Endothelial cell of umbilical vein (primary cell): Measurements from ENCODE around the gene PLOD2. TPM values are rescaled to one million over a fixed set of nuclear protein-coding genes. Genes with fewer than 3 reads are reported as not detected.

Source experiments
- BruUV-seq: library from RNA; stranded (reverse); fragments of 400-500 nt; replicated peaks from 2 replicates; lab custom pipeline; 2021; lab: Mats Ljungman, UMichigan
- CTCF ChIA-PET: fragments of 300-600, 350-600 bp; sonication (Branson Sonifier 250); formaldehyde crosslinking; loops from one replicate; lab custom pipeline; 2021; ENCODE audit warnings: antibody characterized with exemption, inconsistent platforms; lab: Charles Lee
- POLR2A ChIA-PET: fragments of 300-600, 350-600 bp; sonication (Branson Sonifier 250); formaldehyde crosslinking; loops from one replicate; lab custom pipeline; 2021; ENCODE audit warnings: antibody characterized with exemption, inconsistent platforms; lab: Charles Lee
- DNase-seq: peaks from one replicate; pipeline ENCODE4 v3.0.0-alpha.2; 2011; ENCODE audit warnings: low read depth, low spot score
- FAIRE-seq: peaks from 2 replicates; lab custom pipeline; 2011; peaks lifted over from hg19 to GRCh38; lab: Jason Lieb, UNC
- H2AFZ ChIP-seq: 2 replicates; pipeline ENCODE4 v1.6.0; 2012; ENCODE audit warnings: low read depth, low read length, control low read depth, inconsistent platforms
- H3K27ac ChIP-seq: 2 replicates; pipeline ENCODE4 v1.5.1; 2011; ENCODE audit warnings: low read depth, mild to moderate bottlenecking, control low read depth, low read length, moderate library complexity; ENCODE audit not compliant: insufficient read depth
- H3K27me3 ChIP-seq, 2 experiments: 2 replicates each; pipeline versions ENCODE4 v1.6.0 to v1.6.1; 2011; ENCODE audit warnings: low read length in 2 of 2, mixed read lengths in 1 of 2; ENCODE audit not compliant: control insufficient read depth in 2 of 2, insufficient read depth in 2 of 2
- H3K36me3 ChIP-seq, 2 experiments: 2 replicates in 1 of 2; 3 replicates in 1 of 2; pipeline ENCODE4 v1.5.1; 2011; ENCODE audit warnings: low read length in 2 of 2, mild to moderate bottlenecking in 1 of 2, moderate library complexity in 1 of 2; ENCODE audit not compliant: control insufficient read depth in 2 of 2, insufficient read depth in 2 of 2; ENCODE audit errors: extremely low read depth in 1 of 2
- H3K4me1 ChIP-seq: 3 replicates; pipeline ENCODE4 v1.5.1; 2011; ENCODE audit warnings: mild to moderate bottlenecking, low read length; ENCODE audit not compliant: control insufficient read depth, insufficient read depth; ENCODE audit errors: extremely low read depth
- H3K4me2 ChIP-seq: 2 replicates; pipeline ENCODE4 v1.6.1; 2011; ENCODE audit warnings: low read length, control low read depth, mixed read lengths; ENCODE audit not compliant: insufficient read depth
- H3K4me3 ChIP-seq, 3 experiments: fragments of 200-600 bp in 1 of 3; sonication (generic), shearing (Covaris generic) in 1 of 3; replicated peaks in 1 of 3; 2 replicates each; pipeline ENCODE4 v1.5.1; 2011 to 2016; ENCODE audit warnings: control low read depth in 3 of 3, low read length in 3 of 3, mild to moderate bottlenecking in 2 of 3, inconsistent platforms in 1 of 3, low read depth in 1 of 3, moderate library complexity in 1 of 3; ENCODE audit not compliant: insufficient read depth in 1 of 3
- H3K79me2 ChIP-seq: 2 replicates; pipeline ENCODE4 v1.6.0; 2012; ENCODE audit warnings: low read length, inconsistent platforms; ENCODE audit not compliant: control insufficient read depth, insufficient read depth
- H3K9ac ChIP-seq: replicated peaks from 2 replicates; pipeline ENCODE3; 2011; ENCODE audit warnings: low read length, control low read depth; ENCODE audit not compliant: insufficient read depth; ENCODE audit errors: extremely low read depth
- H3K9me1 ChIP-seq: replicated peaks from 3 replicates; pipeline ENCODE4 v1.6.0; 2011; ENCODE audit warnings: mild to moderate bottlenecking, low read length; ENCODE audit not compliant: control insufficient read depth, insufficient read depth; ENCODE audit errors: extremely low read depth
- H3K9me3 ChIP-seq: replicated peaks from 2 replicates; pipeline ENCODE4 v1.5.1; 2012; ENCODE audit warnings: low read length, inconsistent platforms; ENCODE audit not compliant: control insufficient read depth, insufficient read depth
- H4K20me1 ChIP-seq: replicated peaks from 2 replicates; pipeline ENCODE3; 2011; ENCODE audit warnings: mild to moderate bottlenecking, low read length; ENCODE audit not compliant: control insufficient read depth, insufficient read depth; ENCODE audit errors: extremely low read depth
- GATA2 ChIP-seq: IDR thresholded peaks from 2 replicates; pipeline ENCODE4 v1.7.0; 2011; ENCODE audit warnings: low read depth, mild to moderate bottlenecking, moderate library complexity, mixed read lengths, low read length; ENCODE audit not compliant: insufficient read length, insufficient read depth
- JUN ChIP-seq: IDR thresholded peaks from 2 replicates; pipeline ENCODE4 v1.6.1; 2011; ENCODE audit warnings: borderline replicate concordance, low read depth; ENCODE audit not compliant: insufficient read length, insufficient read depth
- POLR2AphosphoS5 ChIP-seq: IDR thresholded peaks from 2 replicates; pipeline ENCODE4 v1.6.1; 2012; ENCODE audit warnings: low read depth, mild to moderate bottlenecking, control low read depth, low read length, moderate library complexity; ENCODE audit not compliant: insufficient read depth
- dilution Hi-C: fragments of 300-500 bp; cut with MboI; formaldehyde crosslinking; loops from one replicate; pipeline ENCODE4 v1.15.0; 2019; ENCODE audit warnings: low sequenced_read_pairs; ENCODE audit not compliant: extremely low pct_ligation_motif_present
- intact Hi-C: fragments of 100-400 bp; cut with micrococcal nuclease; formaldehyde crosslinking; loops from one replicate; pipeline ENCODE4 v1.10.0; 2022
- polyA plus RNA-seq, 4 experiments: library from polyadenylated mRNA; depleted of rRNA in 3 of 4; stranded (reverse) in 3 of 4; unstranded in 1 of 4; fragments of >200 nt; gene quantifications; 2 replicates each; pipeline versions ENCODE4 v1.2.1 to v1.2.3, GENCODE V29; 2011 to 2012; ENCODE audit warnings: missing spikeins in 1 of 4
- total RNA-seq: library from RNA; stranded (reverse); gene quantifications from 2 replicates; pipeline ENCODE4 v1.2.3, GENCODE V29; 2021
- TF ChIP-seq, protein P1 (sequence below): IDR thresholded peaks from 2 replicates; pipeline ENCODE4 v1.6.1; 2011; ENCODE audit not compliant: insufficient read depth, insufficient read length
- TF ChIP-seq, protein P2 (sequence below), 2 donors: IDR thresholded peaks; 1 replicate in 1 of 2; 2 replicates in 1 of 2; pipeline ENCODE4 v1.5.1; 2011; ENCODE audit warnings: low read length in 2 of 2, mild to moderate bottlenecking in 2 of 2, moderate library complexity in 2 of 2, control low read depth in 1 of 2, inconsistent platforms in 1 of 2, low read depth in 1 of 2; ENCODE audit not compliant: insufficient read depth in 1 of 2; ENCODE audit errors: extremely low read depth in 1 of 2

The PLOD2 gene
- total and polyA plus RNA-seq, 2 donors (not counting 3 experiments of a cell fraction or from before 2014, with no cell fraction given) = 36.1 to 193 TPM

- H3K4me1 ChIP-seq = no peaks in the 10 kb centered on the region
- no TSS peak for BruUV-seq
- H3K27ac ChIP-seq = no peak overlapping the region
- DNase-seq (no peak), FAIRE-seq (no peak)
- H3K4me3 ChIP-seq = no peak overlapping the region
- no peak overlapping the region for H2AFZ ChIP-seq
- no peaks in the 10 kb centered on the region for H3K79me2 ChIP-seq
- no peak overlapping the region for H3K9ac ChIP-seq
- no peaks in the 10 kb centered on the region for H4K20me1 ChIP-seq
- TF ChIP-seq JUN = no peak
- no peaks in the 10 kb centered on the region for H3K9me3 ChIP-seq
- intact Hi-C loops (no loop called here), dilution Hi-C loops (no loop called here)
- no peak overlapping the region for H3K4me2 ChIP-seq
- ChIA-PET POLR2A (no interaction called here), CTCF (no interaction called here)
- H3K9me1 ChIP-seq = no peaks in the 10 kb centered on the region
- no peaks in the 10 kb centered on the region for H3K36me3 ChIP-seq
- no peaks in the 10 kb centered on the region for H3K27me3 ChIP-seq
Observed at GRCh38 chr3:146020969-146021368, 140.0 kb downstream of the PLOD2 start.

DNA sequence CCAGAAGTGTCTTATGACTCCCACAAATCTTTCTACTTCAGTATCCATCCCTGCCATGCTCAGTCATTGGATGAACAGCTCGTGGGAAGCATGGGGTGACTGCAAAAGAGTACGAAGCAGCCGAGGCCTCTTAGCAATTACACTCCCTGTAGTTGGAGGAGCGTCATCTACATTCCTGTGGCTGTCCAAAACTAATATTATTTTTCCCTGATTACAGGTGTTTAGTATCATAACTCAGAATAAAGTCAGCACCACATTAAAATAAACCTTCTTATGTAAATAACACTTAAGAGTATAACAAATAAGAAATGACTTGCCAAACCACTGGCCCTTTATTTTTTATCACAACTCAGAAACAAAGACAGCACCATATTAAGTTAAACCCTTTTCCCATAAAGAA, 141.5 kb downstream of the PLOD2 start:
- no peaks in the 10 kb centered on the region for H3K36me3 ChIP-seq
- H3K79me2 ChIP-seq = no peaks in the 10 kb centered on the region
- peak; percentile 31 for FAIRE-seq
- intact Hi-C loops (no loop called here), dilution Hi-C loops (no loop called here)
- TF ChIP-seq GATA2 (no peak), POLR2AphosphoS5 (no peak)
- TF ChIP-seq, protein P1, sequence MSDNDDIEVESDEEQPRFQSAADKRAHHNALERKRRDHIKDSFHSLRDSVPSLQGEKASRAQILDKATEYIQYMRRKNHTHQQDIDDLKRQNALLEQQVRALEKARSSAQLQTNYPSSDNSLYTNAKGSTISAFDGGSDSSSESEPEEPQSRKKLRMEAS = no peak
- TF ChIP-seq, protein P2, sequence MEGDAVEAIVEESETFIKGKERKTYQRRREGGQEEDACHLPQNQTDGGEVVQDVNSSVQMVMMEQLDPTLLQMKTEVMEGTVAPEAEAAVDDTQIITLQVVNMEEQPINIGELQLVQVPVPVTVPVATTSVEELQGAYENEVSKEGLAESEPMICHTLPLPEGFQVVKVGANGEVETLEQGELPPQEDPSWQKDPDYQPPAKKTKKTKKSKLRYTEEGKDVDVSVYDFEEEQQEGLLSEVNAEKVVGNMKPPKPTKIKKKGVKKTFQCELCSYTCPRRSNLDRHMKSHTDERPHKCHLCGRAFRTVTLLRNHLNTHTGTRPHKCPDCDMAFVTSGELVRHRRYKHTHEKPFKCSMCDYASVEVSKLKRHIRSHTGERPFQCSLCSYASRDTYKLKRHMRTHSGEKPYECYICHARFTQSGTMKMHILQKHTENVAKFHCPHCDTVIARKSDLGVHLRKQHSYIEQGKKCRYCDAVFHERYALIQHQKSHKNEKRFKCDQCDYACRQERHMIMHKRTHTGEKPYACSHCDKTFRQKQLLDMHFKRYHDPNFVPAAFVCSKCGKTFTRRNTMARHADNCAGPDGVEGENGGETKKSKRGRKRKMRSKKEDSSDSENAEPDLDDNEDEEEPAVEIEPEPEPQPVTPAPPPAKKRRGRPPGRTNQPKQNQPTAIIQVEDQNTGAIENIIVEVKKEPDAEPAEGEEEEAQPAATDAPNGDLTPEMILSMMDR (IDR thresholded peaks at IDR 0.05; ENCODE audit: extremely low read depth in 1 of 2, insufficient read depth in 1 of 2, low read depth in 1 of 2, low read length in 2 of 2) = no peak
- H3K9me1 ChIP-seq = no peaks in the 10 kb centered on the region
- ChIA-PET POLR2A (no interaction called here), CTCF (no interaction called here)
- no peaks in the 10 kb centered on the region for H4K20me1 ChIP-seq
- no peak overlapping the region for H3K9ac ChIP-seq
- H2AFZ ChIP-seq = no peak overlapping the region
- no peak overlapping the region for H3K4me3 ChIP-seq
- no peaks in the 10 kb centered on the region for H3K27me3 ChIP-seq
- DNase-seq = no peak
- no peak overlapping the region for H3K27ac ChIP-seq
- BruUV-seq = no TSS peak
- H3K4me1 ChIP-seq = no peaks in the 10 kb centered on the region
- H3K9me3 ChIP-seq = no peaks in the 10 kb centered on the region
- no peak overlapping the region for H3K4me2 ChIP-seq

Other genes starting within 250 kb of the PLOD2 start
- 81.5 and 91.8 TPM in 2 replicates for gene PLSCR4, start 89.9 kb upstream of the PLOD2 start, total RNA-seq
- gene PLSCR4, start 89.9 kb upstream of the PLOD2 start, polyA plus RNA-seq = 91.7 and 105 TPM in 2 replicates